Measurements from ENCODE around the gene OGFOD3. TPM values are rescaled to one million over a fixed set of nuclear protein-coding genes. Genes with fewer than 3 reads are reported as not detected.
A peak's percentile ranks its signal among the peaks of the same experiment; 100 is the strongest.

The OGFOD3 gene
- total and polyA plus RNA-seq, 2 experiments from 2014 or later = 38.1 to 44.7 TPM

GRCh38 chr17:82372249-82373071 is 45.9 kb downstream of the OGFOD3 start:
- Histone ChIP-seq H2AFZ (no peak overlapping the region), H3K79me2 (ENCODE audit: insufficient read depth) (no peaks in the 10 kb centered on the region), H3K4me2 (ENCODE audit: unreplicated experiment) (no peak overlapping the region), H4K20me1 (ENCODE audit: insufficient read depth) (no peaks in the 10 kb centered on the region), H3K9me2 (ENCODE audit: insufficient read depth) (no peaks in the 10 kb centered on the region), H3K27me3 (replicated peaks; ENCODE audit: insufficient read depth) (peaks cover 24% of the 10 kb centered on the region), H3K4me3 (no peak overlapping the region), H3K4me1 (ENCODE audit: insufficient read depth) (no peaks in the 10 kb centered on the region), H3K9me3 (ENCODE audit: low read depth) (no peaks in the 10 kb centered on the region), H3K27ac (no peak overlapping the region), H3K9ac (no peak overlapping the region), H3F3A (ENCODE audit: insufficient read depth) (no peaks in the 10 kb centered on the region), H3K36me3 (ENCODE audit: low read depth) (no peaks in the 10 kb centered on the region)
- 86% methylated on average over 28 to 41 of the region's 41 CpGs for WGBS, 2 experiments (ENCODE audit: low coverage in 1 of 2, low lambda C conversion rate in 2 of 2, missing lambda C conversion rate in 2 of 2)
- in situ Hi-C loops (cut with MboI) = no loop called here
- DNase-seq = no peak
- TF ChIP-seq EZH2phosphoT487 (IDR thresholded peaks at IDR 0.05; ENCODE audit: insufficient read depth, low read depth) (no peak), EZH2 (IDR thresholded peaks at IDR 0.05; ENCODE audit: insufficient read depth, poor library complexity, severe bottlenecking) (no peak)

GRCh38 chr17:82371333-82372248 is 46.8 kb downstream of the OGFOD3 start, which contains the start of gene UTS2R:
Gene UTS2R, plus strand, starts transcription at chr17:82371765. Its CDS starts 2,560 bp downstream, at chr17:82374325.
- H2AFZ ChIP-seq = peak within 1 kb of the TSS; percentile 62
- H3K9me3 ChIP-seq (ENCODE audit: low read depth) = no peaks in the 10 kb centered on the region
- peak within 1 kb of the TSS; percentile 69 for H3K4me2 ChIP-seq (ENCODE audit: unreplicated experiment)
- no peaks in the 10 kb centered on the region for H3K4me1 ChIP-seq (ENCODE audit: insufficient read depth)
- H3K4me3 ChIP-seq = peak within 1 kb of the TSS; percentile 62
- peaks cover 26% of the 10 kb centered on the region for H3K27me3 ChIP-seq (replicated peaks; ENCODE audit: insufficient read depth)
- 4 to 7% methylated on average over 46 to 72 of the region's 109 CpGs for WGBS, 2 experiments (ENCODE audit: low coverage in 1 of 2, low lambda C conversion rate in 2 of 2, missing lambda C conversion rate in 2 of 2)
- H3K9me2 ChIP-seq (ENCODE audit: insufficient read depth) = no peaks in the 10 kb centered on the region
- H3F3A ChIP-seq (ENCODE audit: insufficient read depth) = no peaks in the 10 kb centered on the region
- in situ Hi-C loops (cut with MboI) = no loop called here
- TF ChIP-seq EZH2phosphoT487 (IDR thresholded peaks at IDR 0.05; ENCODE audit: insufficient read depth, low read depth) = 0 out of 2 replicates have a peak, but pooled peaks have one; percentile 26
- TF ChIP-seq EZH2 (IDR thresholded peaks at IDR 0.05; ENCODE audit: insufficient read depth, poor library complexity, severe bottlenecking) = no peak
- no peak for DNase-seq
- no peaks in the 10 kb centered on the region for H4K20me1 ChIP-seq (ENCODE audit: insufficient read depth)
- H3K36me3 ChIP-seq (ENCODE audit: low read depth) = no peaks in the 10 kb centered on the region
- no peak within 1 kb of the TSS for H3K27ac ChIP-seq
- no peaks in the 10 kb centered on the region for H3K79me2 ChIP-seq (ENCODE audit: insufficient read depth)
- 0 out of 2 replicates have a peak within 1 kb of the TSS, but pooled peaks have one; percentile 11 for H3K9ac ChIP-seq

GRCh38 chr17:82370471-82371332 is 47.7 kb downstream of the OGFOD3 start:
- Histone ChIP-seq H4K20me1 (ENCODE audit: insufficient read depth) (no peaks in the 10 kb centered on the region), H3K9me2 (ENCODE audit: insufficient read depth) (no peaks in the 10 kb centered on the region), H3K79me2 (ENCODE audit: insufficient read depth) (no peaks in the 10 kb centered on the region), H3K36me3 (ENCODE audit: low read depth) (no peaks in the 10 kb centered on the region), H3K4me2 (ENCODE audit: unreplicated experiment) (peak overlapping the region; percentile 69), H3K27ac (no peak overlapping the region), H3K4me3 (peak overlapping the region; percentile 62), H3K27me3 (replicated peaks; ENCODE audit: insufficient read depth) (peaks cover 26% of the 10 kb centered on the region), H3F3A (ENCODE audit: insufficient read depth) (no peaks in the 10 kb centered on the region), H3K9ac (0 out of 2 replicates have a peak overlapping the region, but pooled peaks have one; percentile 11), H3K4me1 (ENCODE audit: insufficient read depth) (no peaks in the 10 kb centered on the region), H2AFZ (peak overlapping the region; percentile 62), H3K9me3 (ENCODE audit: low read depth) (no peaks in the 10 kb centered on the region)
- in situ Hi-C loops (cut with MboI) = no loop called here
- peak; percentile 46 for DNase-seq
- TF ChIP-seq EZH2phosphoT487 (IDR thresholded peaks at IDR 0.05; ENCODE audit: insufficient read depth, low read depth) (0 out of 2 replicates have a peak, but pooled peaks have one; percentile 41), EZH2 (IDR thresholded peaks at IDR 0.05; ENCODE audit: insufficient read depth, poor library complexity, severe bottlenecking) (peak; percentile 61)
- 13 to 16% methylated on average over 32 to 38 of the region's 38 CpGs for WGBS, 2 experiments (ENCODE audit: low coverage in 1 of 2, low lambda C conversion rate in 2 of 2, missing lambda C conversion rate in 2 of 2)

All from GM23248 (cell line).